GM19238 (cell line): ENCODE data around the gene GATB.

Experiments used
- DNase-seq: peaks from one replicate; pipeline ENCODE4 v3.0.0; 2011; ENCODE audit warnings: low spot score; ENCODE audit not compliant: insufficient read length

The GATB gene

GRCh38 chr4:151700566-151701316 lies 60.1 kb downstream of the GATB start:
- no peak for DNase-seq

- DNase-seq = no peak
Measured at GRCh38 chr4:151698213-151698612, 62.6 kb downstream of the GATB start.

- DNase-seq = no peak
Measured at GRCh38 chr4:151694961-151695720, 65.7 kb downstream of the GATB start.

DNA sequence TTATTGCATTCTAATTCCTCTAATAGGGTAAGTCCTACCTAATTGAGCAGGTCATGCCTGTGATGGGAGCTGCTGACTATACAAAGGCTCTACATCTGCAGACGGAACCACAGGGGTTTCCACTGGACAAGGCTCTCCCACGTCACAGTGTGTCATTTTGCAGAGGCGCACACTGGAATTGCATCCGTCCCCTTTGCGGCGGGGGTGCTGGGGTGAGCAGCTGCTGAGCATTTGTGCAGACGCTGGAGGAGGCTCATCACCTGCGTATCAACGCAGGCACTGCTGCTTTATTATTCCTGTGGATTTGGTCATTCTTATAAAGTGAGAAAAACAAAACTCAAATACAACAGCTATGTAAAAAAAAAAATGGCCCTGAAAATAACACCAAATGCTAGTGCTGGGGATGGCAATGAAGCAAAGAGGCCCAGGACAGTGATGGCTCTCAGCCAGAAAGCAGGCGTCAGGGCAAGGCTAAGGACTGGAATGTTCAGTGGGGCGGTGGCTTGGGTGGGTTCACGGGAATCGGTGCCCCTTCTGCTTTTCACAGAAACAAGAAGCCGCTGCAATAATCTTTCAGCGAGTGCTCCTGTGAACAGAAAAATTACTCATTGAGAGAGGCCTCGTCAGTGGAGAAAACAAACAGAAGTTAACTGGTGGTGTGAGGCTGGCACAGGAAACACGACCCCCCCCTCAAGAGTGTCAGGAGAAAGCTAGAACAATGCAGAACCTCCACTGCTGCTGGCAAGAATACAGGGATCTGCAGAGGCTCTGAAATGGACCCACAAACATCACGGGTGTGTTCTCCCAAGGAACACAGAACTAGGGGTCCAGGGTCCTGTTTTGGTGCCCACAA lies 67.8 kb downstream of the GATB start:
- no peak for DNase-seq

GRCh38 chr4:151692443-151692782 lies 68.4 kb downstream of the GATB start:
- DNase-seq = no peak

DNA sequence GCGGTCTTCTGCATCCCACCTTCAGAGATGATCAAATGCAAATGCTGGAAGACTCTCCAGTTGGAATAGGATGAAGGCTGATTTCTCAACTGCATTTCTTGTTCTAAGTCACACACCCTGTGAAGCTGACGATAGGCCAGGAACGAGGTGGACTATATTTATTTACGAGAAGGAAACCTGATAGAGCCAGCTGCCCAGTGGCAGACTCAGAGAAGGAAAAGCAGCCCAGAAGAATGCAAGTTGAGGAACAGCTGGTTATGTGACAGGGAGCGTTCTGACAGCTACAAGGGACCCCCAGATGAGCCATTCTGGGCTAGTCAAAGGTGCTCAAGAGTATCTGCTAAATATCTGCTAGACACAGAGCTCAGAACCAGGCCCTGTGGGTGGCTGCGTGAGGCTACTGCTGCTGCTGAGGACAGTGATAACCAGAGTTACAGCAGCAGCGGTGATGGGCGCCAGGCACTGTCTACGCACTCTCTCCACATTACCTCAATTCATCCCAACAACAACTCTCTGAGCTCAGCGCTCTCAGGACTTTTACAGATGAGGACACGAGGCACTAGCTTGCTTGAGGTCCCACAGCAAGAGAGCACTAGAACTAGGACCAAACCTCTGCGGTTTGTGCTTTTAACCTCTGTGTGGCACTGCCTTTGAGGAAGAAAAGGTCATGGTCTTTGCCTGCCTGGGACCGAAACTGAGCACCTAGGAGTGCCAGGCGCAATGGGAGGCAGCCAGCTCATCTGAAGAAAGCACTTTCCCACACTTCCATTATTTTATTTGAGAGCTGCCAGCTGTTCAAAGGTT lies 69.0 kb downstream of the GATB start:
- DNase-seq = no peak

- no peak for DNase-seq
Measured at GRCh38 chr4:151690876-151691275, 69.9 kb downstream of the GATB start.

- DNase-seq = no peak
Measured at GRCh38 chr4:151690164-151690870, 70.5 kb downstream of the GATB start.

- no peak for DNase-seq
Measured at GRCh38 chr4:151689211-151689991, 71.4 kb downstream of the GATB start.

DNA sequence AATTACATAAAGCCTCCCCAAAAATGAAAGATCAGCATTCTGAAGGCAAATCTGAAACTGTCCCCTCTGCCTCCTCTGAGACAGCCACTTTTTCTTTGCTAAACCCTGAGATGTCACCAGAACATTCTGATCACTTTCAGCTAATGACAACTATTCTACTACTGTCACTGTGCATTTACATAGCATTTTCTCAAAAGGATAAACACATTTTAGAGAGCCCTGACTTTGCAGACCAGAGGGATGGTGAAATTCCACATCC lies 72.1 kb downstream of the GATB start:
- no peak for DNase-seq

GRCh38 chr4:151688003-151688784 lies 72.6 kb downstream of the GATB start:
- DNase-seq = no peak

DNA sequence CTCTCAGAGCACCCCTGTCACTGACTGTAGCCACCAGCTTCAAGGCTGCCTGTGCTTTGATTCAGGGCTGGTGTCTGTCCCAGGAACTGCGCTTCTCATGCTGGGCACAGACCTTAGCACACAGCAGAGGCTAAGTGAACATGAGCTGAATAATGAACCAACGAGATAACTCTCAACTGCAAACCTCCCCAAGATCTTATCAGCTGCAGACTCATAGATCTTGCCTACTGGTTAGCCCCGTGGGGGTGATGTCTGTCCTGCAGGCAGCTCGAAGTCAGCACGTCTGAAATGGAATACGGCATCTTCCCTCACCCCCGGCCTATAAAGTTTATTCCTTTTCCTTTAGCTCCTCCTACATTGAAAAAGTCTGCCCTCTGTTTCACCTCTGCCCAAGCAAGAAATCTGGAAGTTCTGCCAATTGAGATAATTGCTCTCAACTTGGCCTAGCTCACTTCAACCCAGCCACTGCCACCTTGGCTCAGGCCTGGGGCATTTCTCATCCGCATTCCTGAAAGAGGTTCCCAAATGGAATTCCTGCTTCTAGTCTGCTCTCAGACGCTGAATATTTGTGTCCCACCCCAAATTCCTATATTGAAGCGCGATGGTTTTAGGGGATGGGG lies 73.7 kb downstream of the GATB start:
- DNase-seq = no peak

GRCh38 chr4:151685303-151685702 lies 75.5 kb downstream of the GATB start:
- DNase-seq = no peak

DNA sequence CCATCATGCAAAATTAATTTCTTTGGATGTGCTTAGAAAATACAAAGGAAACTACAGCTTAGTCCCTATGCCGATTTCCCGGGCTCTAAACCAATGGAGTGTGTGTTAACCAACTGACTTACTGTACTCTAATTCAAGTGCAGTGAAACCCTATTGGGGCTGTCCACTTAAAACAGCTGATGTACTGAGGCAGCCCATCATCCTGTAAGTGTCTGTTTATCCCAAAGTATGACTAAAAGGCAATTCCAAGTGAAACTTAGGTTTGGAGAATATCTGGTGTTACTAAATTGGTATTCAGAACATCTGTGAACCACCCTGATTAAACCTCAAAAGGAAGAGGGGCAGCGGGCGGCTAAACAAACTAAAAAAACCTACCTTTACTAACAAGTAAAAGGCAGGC lies 79.7 kb downstream of the GATB start:
- DNase-seq = no peak

DNA sequence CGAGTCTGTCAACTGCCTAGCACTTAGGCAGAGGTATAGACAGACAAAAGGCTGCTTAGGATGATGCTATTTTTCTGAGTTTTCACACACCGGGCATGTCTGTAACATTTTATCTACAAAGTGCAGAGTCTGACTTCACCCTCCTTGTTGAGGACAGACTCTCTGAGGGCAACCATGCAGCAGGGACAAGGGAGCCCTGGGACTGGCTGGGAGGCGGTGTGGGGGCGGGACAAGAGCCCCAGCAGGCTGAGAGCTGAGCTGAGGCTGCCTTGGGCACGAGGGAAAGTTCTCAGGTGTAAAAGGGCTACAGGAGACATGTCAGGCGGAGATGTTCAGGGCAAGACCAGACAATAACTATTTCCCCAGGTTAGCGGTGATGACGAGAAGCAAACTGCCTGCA lies 81.6 kb downstream of the GATB start:
- no peak for DNase-seq

DNA sequence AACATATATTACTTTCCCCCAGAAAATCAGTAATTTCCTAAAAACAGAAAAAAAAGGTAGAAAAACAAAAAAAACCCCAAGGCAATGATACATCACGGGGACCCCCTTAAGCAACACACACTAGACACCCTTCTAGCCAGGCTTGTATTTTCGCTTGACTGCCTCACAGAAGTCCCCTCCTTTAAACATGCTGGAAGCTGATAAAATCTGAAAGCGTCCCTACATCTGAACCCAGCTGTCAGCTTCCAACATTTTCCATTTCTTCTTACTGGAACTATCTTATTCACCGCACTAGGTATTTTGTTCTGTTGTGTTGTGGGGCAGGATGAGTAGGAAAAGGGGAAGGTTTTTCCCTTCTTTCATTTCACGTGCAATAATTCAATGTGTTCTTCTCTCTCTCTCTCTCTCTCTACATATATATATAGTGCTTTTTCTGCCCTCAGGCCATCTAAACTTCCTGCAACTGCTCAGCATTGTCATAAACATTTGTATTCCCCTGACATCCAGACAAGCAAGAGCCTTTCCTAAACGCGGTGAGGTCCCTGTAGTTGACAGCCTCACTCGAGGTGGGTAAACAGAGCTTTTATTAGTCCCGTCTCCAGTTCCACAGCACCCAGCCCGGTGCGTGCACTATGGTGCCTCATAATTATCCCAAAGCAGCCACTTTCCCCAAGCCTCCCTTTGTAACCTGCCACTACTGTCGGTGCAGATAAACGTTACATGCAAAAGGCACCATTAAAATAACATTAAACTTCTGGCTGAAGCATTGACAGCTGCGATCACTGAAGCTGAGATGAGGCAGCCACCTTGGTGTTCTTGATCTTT lies 82.5 kb downstream of the GATB start:
- DNase-seq = no peak

- DNase-seq = no peak
Measured at GRCh38 chr4:151677193-151677592, 83.6 kb downstream of the GATB start.

- DNase-seq = no peak
Measured at GRCh38 chr4:151676301-151676700, 84.5 kb downstream of the GATB start.
